DND-41 (cell line): Measurements from ENCODE around the gene GLIS2.

Source experiments
- ATAC-seq: fragments of 200-7000 bp; cut with Tn5 transposase; 3 replicates; pipeline ENCODE4 v1.9.1; 2021; ENCODE audit warnings: low read depth; ENCODE audit not compliant: insufficient read depth
- DNase-seq: peaks from one replicate; pipeline ENCODE4 v3.0.0-alpha.2; 2020
- H2AFZ ChIP-seq: 2 replicates; pipeline ENCODE4 v1.6.0; 2012; ENCODE audit warnings: low read depth, low read length
- H3K27ac ChIP-seq: 2 replicates; pipeline ENCODE4 v1.5.1; 2012; ENCODE audit warnings: low read length, inconsistent platforms
- H3K27me3 ChIP-seq: fragments of 200-600 bp; sonication (generic); 2 replicates; pipeline ENCODE4 v1.6.0; 2012; ENCODE audit warnings: low read length, mild to moderate bottlenecking, inconsistent platforms; ENCODE audit not compliant: insufficient read depth, poor library complexity
- H3K36me3 ChIP-seq: 2 replicates; pipeline ENCODE4 v1.5.1; 2012; ENCODE audit warnings: low read length, inconsistent platforms; ENCODE audit not compliant: insufficient read depth
- H3K4me1 ChIP-seq: 2 replicates; pipeline ENCODE4 v1.5.1; 2012; ENCODE audit warnings: mild to moderate bottlenecking, low read length; ENCODE audit not compliant: insufficient read depth
- H3K4me2 ChIP-seq: 2 replicates; pipeline ENCODE4 v1.6.0; 2012; ENCODE audit warnings: mild to moderate bottlenecking, moderate library complexity, low read length, inconsistent platforms; ENCODE audit not compliant: insufficient read depth
- H3K4me3 ChIP-seq, 2 experiments: fragments of 200-600 bp in 1 of 2; shearing (Covaris generic) in 1 of 2; 2 replicates each; pipeline ENCODE4 v1.5.1; 2012 to 2016; ENCODE audit warnings: inconsistent platforms in 2 of 2, low read length in 2 of 2, mild to moderate bottlenecking in 2 of 2, low read depth in 1 of 2, moderate library complexity in 1 of 2
- H3K79me2 ChIP-seq: 2 replicates; pipeline ENCODE4 v1.6.0; 2012; ENCODE audit warnings: low read length, inconsistent platforms; ENCODE audit not compliant: insufficient read depth
- H3K9ac ChIP-seq: 2 replicates; pipeline ENCODE4 v1.6.0; 2012; ENCODE audit warnings: low read depth, mild to moderate bottlenecking, inconsistent platforms, low read length, moderate library complexity
- H3K9me3 ChIP-seq: 2 replicates; pipeline ENCODE4 v1.5.1; 2012; ENCODE audit warnings: low read length, moderate library complexity, mild to moderate bottlenecking, inconsistent platforms; ENCODE audit not compliant: insufficient read depth, severe bottlenecking
- H4K20me1 ChIP-seq: 2 replicates; pipeline ENCODE4 v1.6.0; 2012; ENCODE audit warnings: low read length; ENCODE audit not compliant: insufficient read depth
- CTCF ChIP-seq: IDR thresholded peaks from 2 replicates; pipeline ENCODE4 v1.5.1; 2012; ENCODE audit warnings: borderline replicate concordance, low read length, moderate library complexity, mild to moderate bottlenecking; ENCODE audit not compliant: poor library complexity, severe bottlenecking; ENCODE audit errors: extremely low read depth
- EZH2 ChIP-seq: IDR thresholded peaks from 3 replicates; pipeline ENCODE4 v1.6.1; 2012; ENCODE audit warnings: borderline replicate concordance, low read depth, mild to moderate bottlenecking, moderate library complexity, low read length, inconsistent platforms; ENCODE audit not compliant: severe bottlenecking

Gene GLIS2

GRCh38 chr16:4339455-4339854 lies 23.6 kb downstream of the GLIS2 start:
- peaks cover 24% of the 10 kb centered on the region for H3K79me2 ChIP-seq
- H3K27ac ChIP-seq: no peak overlapping the region
- no peak overlapping the region for H3K9ac ChIP-seq
- no peaks in the 10 kb centered on the region for H3K9me3 ChIP-seq
- no peak overlapping the region for H2AFZ ChIP-seq
- DNase-seq: no peak
- no peak for TF ChIP-seq EZH2
- TF ChIP-seq CTCF: no peak
- no peaks in the 10 kb centered on the region for H3K27me3 ChIP-seq
- H4K20me1 ChIP-seq: peaks cover 59% of the 10 kb centered on the region
- no peak for ATAC-seq
- H3K36me3 ChIP-seq: peaks cover 42% of the 10 kb centered on the region
- H3K4me3 ChIP-seq: no peak overlapping the region
- no peak overlapping the region for H3K4me2 ChIP-seq
- H3K4me1 ChIP-seq: no peaks in the 10 kb centered on the region

GRCh38 chr16:4339909-4340308 lies 24.0 kb downstream of the GLIS2 start:
- ATAC-seq: no peak; the same call in 2 of the 3 replicates
- H3K4me3 ChIP-seq: no peak overlapping the region
- no peak overlapping the region for H3K4me2 ChIP-seq
- H3K27me3 ChIP-seq: no peaks in the 10 kb centered on the region
- no peak overlapping the region for H3K27ac ChIP-seq
- no peaks in the 10 kb centered on the region for H3K9me3 ChIP-seq
- no peaks in the 10 kb centered on the region for H3K4me1 ChIP-seq
- TF ChIP-seq EZH2: no peak
- TF ChIP-seq CTCF: no peak
- H3K9ac ChIP-seq: no peak overlapping the region
- peaks cover 42% of the 10 kb centered on the region for H3K36me3 ChIP-seq
- peaks cover 24% of the 10 kb centered on the region for H3K79me2 ChIP-seq
- no peak overlapping the region for H2AFZ ChIP-seq
- DNase-seq: no peak
- peaks cover 55% of the 10 kb centered on the region for H4K20me1 ChIP-seq

GRCh38 chr16:4340443-4340842 lies 24.6 kb downstream of the GLIS2 start:
- Histone ChIP-seq H3K9ac (no peak overlapping the region), H3K4me3 (no peak overlapping the region), H3K79me2 (peaks cover 29% of the 10 kb centered on the region), H2AFZ (no peak overlapping the region), H3K4me2 (no peak overlapping the region), H3K36me3 (peaks cover 42% of the 10 kb centered on the region), H3K27me3 (no peaks in the 10 kb centered on the region), H4K20me1 (peaks cover 54% of the 10 kb centered on the region), H3K9me3 (no peaks in the 10 kb centered on the region), H3K27ac (no peak overlapping the region), H3K4me1 (no peaks in the 10 kb centered on the region)
- ATAC-seq (no peak), DNase-seq (no peak)
- no peak for TF ChIP-seq EZH2

- no peak overlapping the region for H3K27ac ChIP-seq
- no peak overlapping the region for H3K4me2 ChIP-seq
- peaks cover 42% of the 10 kb centered on the region for H3K36me3 ChIP-seq
- H3K4me1 ChIP-seq: no peaks in the 10 kb centered on the region
- H3K27me3 ChIP-seq: no peaks in the 10 kb centered on the region
- H3K9ac ChIP-seq: no peak overlapping the region
- peaks cover 37% of the 10 kb centered on the region for H3K79me2 ChIP-seq
- peaks cover 61% of the 10 kb centered on the region for H4K20me1 ChIP-seq
- ATAC-seq (no peak), DNase-seq (no peak)
- TF ChIP-seq CTCF: no peak
- no peak for TF ChIP-seq EZH2
- H2AFZ ChIP-seq: no peak overlapping the region
- no peaks in the 10 kb centered on the region for H3K9me3 ChIP-seq
- H3K4me3 ChIP-seq: no peak overlapping the region
Measured at GRCh38 chr16:4341250-4341649, 25.4 kb downstream of the GLIS2 start.
